Esophagus muscularis mucosa (tissue), 3 donors: ENCODE results near the gene EMSY.

Source experiments
- CTCF ChIP-seq, 3 experiments: fragments of 200-600 bp in 2 of 3; fragments of 450-650 bp in 1 of 3; sonication (generic) in 2 of 3; IDR thresholded peaks; one replicate each; pipeline ENCODE4 v1.5.1; 2017 to 2019; ENCODE audit warnings: antibody characterized with exemption in 3 of 3, mild to moderate bottlenecking in 2 of 3, moderate library complexity in 1 of 3
- POLR2A ChIP-seq: fragments of 450-650 bp; IDR thresholded peaks from one replicate; pipeline ENCODE4 v1.6.1; 2017; ENCODE audit warnings: antibody characterized with exemption, moderate library complexity, mild to moderate bottlenecking, low read depth

DNA sequence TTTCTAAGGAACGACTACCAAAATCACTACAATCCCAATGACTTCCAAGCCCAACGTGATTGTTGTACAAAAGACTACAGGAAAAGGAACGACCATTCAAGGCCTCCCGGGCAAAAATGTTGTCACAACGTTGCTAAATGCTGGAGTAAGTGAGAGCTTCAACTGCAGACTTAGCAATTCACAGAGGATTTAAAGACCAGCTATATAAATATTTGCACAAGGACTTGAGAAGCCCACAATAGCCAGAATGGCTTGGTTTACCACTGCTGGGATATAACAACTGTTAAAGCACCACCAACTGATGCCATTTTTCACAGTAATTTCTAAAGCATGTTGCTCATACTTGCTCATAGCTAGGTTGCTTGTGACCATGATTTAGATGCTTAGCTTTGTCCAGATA is 78.3 kb downstream of the EMSY start:
- TF ChIP-seq CTCF (IDR thresholded peaks at IDR 0.05) (no peak), POLR2A (no peak)
